ENCODE results near the gene NID1. TPM values are rescaled to one million over a fixed set of nuclear protein-coding genes. Genes with fewer than 3 reads are reported as not detected.

Gene NID1
- total and polyA plus RNA-seq, 8 donors = 3.6 to 28.2 (median 8.7) TPM

GRCh38 chr1:235950318-235950717 lies 114.6 kb downstream of the NID1 start:
- ATAC-seq (no peak), FAIRE-seq (no peak), DNase-seq (no peak)
- WGBS, 2 donors = 77 to 92% methylated on average over 10 of the region's 10 CpGs
- H3K27ac ChIP-seq = no peak overlapping the region
- no peak overlapping the region for H3K4me3 ChIP-seq
- no peaks in the 10 kb centered on the region for H3K36me3 ChIP-seq
- no peaks in the 10 kb centered on the region for H3K27me3 ChIP-seq
- TF ChIP-seq CTCF (IDR thresholded peaks at IDR 0.05) = no peak
- H3K4me1 ChIP-seq = no peaks in the 10 kb centered on the region
- no peaks in the 10 kb centered on the region for H3K9me3 ChIP-seq
- intact Hi-C loops (cut with DNase I) = no loop called here

GRCh38 chr1:235948774-235949427 lies 116.0 kb downstream of the NID1 start:
- no peak for TF ChIP-seq CTCF (IDR thresholded peaks at IDR 0.05)
- Histone ChIP-seq H3K4me1 (no peaks in the 10 kb centered on the region), H3K27ac (no peak overlapping the region), H3K9me3 (no peaks in the 10 kb centered on the region), H3K4me3 (no peak overlapping the region), H3K36me3 (no peaks in the 10 kb centered on the region), H3K27me3 (no peaks in the 10 kb centered on the region)
- FAIRE-seq (no peak), DNase-seq (no peak), ATAC-seq (no peak)
- WGBS, 2 donors = 78 to 80% methylated on average over 4 of the region's 4 CpGs
- intact Hi-C loops (cut with DNase I) = no loop called here

DNA sequence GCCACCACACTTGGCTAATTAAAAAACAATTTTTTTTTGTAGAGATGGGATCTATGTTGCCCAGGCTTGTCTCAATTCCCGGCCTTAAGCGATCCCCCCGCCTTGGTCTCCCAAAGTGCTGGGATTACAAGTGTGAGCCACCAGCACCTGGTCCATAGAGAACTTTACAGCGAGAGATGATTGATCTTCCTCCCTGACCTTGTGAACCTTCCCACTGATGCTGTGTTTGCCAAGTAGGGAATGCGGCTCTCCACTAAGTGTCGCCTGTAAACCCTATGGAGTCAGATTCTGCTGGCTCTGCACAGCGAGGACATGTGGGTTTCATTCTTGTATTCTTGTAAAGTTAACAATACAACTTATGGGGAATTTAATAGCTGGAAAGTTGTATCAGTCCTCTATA lies 116.9 kb downstream of the NID1 start:
- ATAC-seq (no peak), FAIRE-seq (no peak), DNase-seq (no peak)
- 47 to 52% methylated on average over 7 of the region's 7 CpGs for WGBS, 2 donors
- no peak overlapping the region for H3K27ac ChIP-seq
- no peak for TF ChIP-seq CTCF (IDR thresholded peaks at IDR 0.05)
- H3K4me1 ChIP-seq = no peaks in the 10 kb centered on the region
- intact Hi-C loops (cut with DNase I) = no loop called here
- no peaks in the 10 kb centered on the region for H3K36me3 ChIP-seq
- no peaks in the 10 kb centered on the region for H3K9me3 ChIP-seq
- no peak overlapping the region for H3K4me3 ChIP-seq
- no peaks in the 10 kb centered on the region for H3K27me3 ChIP-seq

DNA sequence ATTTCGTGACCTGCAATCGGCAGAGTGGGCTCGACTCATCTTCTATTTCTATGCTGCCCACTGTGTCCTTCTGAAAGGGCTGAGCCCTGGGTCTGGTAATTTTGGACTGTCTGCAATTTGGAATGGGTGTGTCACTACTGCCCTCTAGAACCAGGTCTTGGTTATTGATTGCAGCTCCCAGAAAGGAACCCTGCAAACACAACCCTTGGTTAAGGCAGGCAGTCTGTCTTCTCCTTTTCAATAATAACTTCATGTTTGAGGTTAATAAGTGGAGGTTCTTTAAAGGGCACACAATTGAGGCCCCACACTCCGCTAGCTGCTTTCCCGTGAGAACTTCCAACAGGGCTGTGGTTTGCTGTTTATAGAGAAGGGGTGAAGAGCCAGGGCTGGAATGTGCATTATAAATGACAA lies 118.3 kb downstream of the NID1 start:
- TF ChIP-seq CTCF (IDR thresholded peaks at IDR 0.05) = no peak
- Histone ChIP-seq H3K36me3 (no peaks in the 10 kb centered on the region), H3K9me3 (no peaks in the 10 kb centered on the region), H3K27ac (no peak overlapping the region), H3K4me3 (no peak overlapping the region), H3K27me3 (no peaks in the 10 kb centered on the region), H3K4me1 (no peaks in the 10 kb centered on the region)
- 78 to 84% methylated on average over 5 of the region's 5 CpGs for WGBS, 2 donors
- intact Hi-C loops (cut with DNase I) = no loop called here
- ATAC-seq = peak in 2 of 4 donors; percentile 32 to 64
- FAIRE-seq = no peak
- DNase-seq = no peak

GRCh38 chr1:235945775-235946570 lies 118.9 kb downstream of the NID1 start:
- Histone ChIP-seq H3K4me3 (no peak overlapping the region), H3K9me3 (no peaks in the 10 kb centered on the region), H3K27me3 (no peaks in the 10 kb centered on the region), H3K27ac (no peak overlapping the region), H3K4me1 (no peaks in the 10 kb centered on the region), H3K36me3 (no peaks in the 10 kb centered on the region)
- 86 to 87% methylated on average over 15 of the region's 15 CpGs for WGBS, 2 donors
- intact Hi-C loops (cut with DNase I) = no loop called here
- ATAC-seq (peak in 2 of 4 donors; percentile 48 to 63), FAIRE-seq (no peak), DNase-seq (peak in 1 of 6 donors; percentile 31)
- TF ChIP-seq CTCF (IDR thresholded peaks at IDR 0.05) = no peak

Measured in pancreas (tissue), 10 donors.